Body of pancreas (tissue), 4 donors: ENCODE measurements around the gene RAPGEF5. TPM values are rescaled to one million over a fixed set of nuclear protein-coding genes. Genes with fewer than 3 reads are reported as not detected.
"Not testable (repeated sequence)": the region's sequence is repeated elsewhere in the genome, so short reads cannot be mapped to it uniquely, and the experiment has no call there.

ENCODE experiments used
- ATAC-seq: fragments of 150-250 bp; one replicate; pipeline ENCODE4 v1.9.1; 2016
- DNase-seq, 4 donors: peaks; one replicate each; pipeline ENCODE4 v3.0.0-alpha.2; 2019
- H3K27ac ChIP-seq, 4 donors: fragments of 200-600 bp; sonication (generic); 1 replicate in 3 of 4; 2 replicates in 1 of 4; pipeline versions ENCODE4 v1.5.1 to v1.6.1; 2016 to 2019; ENCODE audit warnings: mild to moderate bottlenecking in 1 of 4, mixed read lengths in 1 of 4, moderate library complexity in 1 of 4
- H3K27me3 ChIP-seq, 2 donors: fragments of 200-600 bp; sonication (generic); one replicate each; pipeline ENCODE4 v1.6.0; 2016; ENCODE audit warnings: mild to moderate bottlenecking in 1 of 2
- H3K36me3 ChIP-seq, 2 donors: fragments of 200-600 bp; sonication (generic); replicated peaks in 1 of 2; 2 replicates each; pipeline ENCODE4 v1.5.1; 2016; ENCODE audit warnings: low read depth in 2 of 2; ENCODE audit not compliant: insufficient read depth in 1 of 2
- H3K4me1 ChIP-seq: fragments of 200-600 bp; sonication (generic); one replicate; pipeline ENCODE4 v1.6.0; 2016
- H3K4me3 ChIP-seq, 2 donors: fragments of 200-600 bp; sonication (generic); 1 replicate in 1 of 2; 2 replicates in 1 of 2; pipeline ENCODE4 v1.5.1; 2016 to 2019
- H3K9me3 ChIP-seq, 3 donors: fragments of 200-600 bp; sonication (generic); 1 replicate in 2 of 3; 2 replicates in 1 of 3; pipeline ENCODE4 v1.5.1; 2016
- POLR2A ChIP-seq, 3 donors: fragments of 450-650 bp; IDR thresholded peaks; one replicate each; pipeline ENCODE4 v1.6.1; 2016; ENCODE audit warnings: antibody characterized with exemption in 3 of 3, mild to moderate bottlenecking in 2 of 3
- WGBS, 2 donors: methylation state at CpG; one replicate each; pipeline ENCODE4 v1.1.5; 2017; 5-methylcytosine and 5-hydroxymethylcytosine counted together
- intact Hi-C: fragments of 100-400 bp; cut with DNase I; formaldehyde crosslinking; loops from one replicate; pipeline ENCODE4 v1.15.1; 2023
- total RNA-seq, 2 donors: library from RNA; depleted of rRNA; stranded (reverse); fragments of >200 nt; gene quantifications; one replicate each; pipeline ENCODE4 v1.1.0, GENCODE V29; 2016
- TF ChIP-seq, protein P1 (sequence below), 7 experiments: fragments of 450-650 bp in 4 of 7; fragments of 200-600 bp in 3 of 7; sonication (generic) in 3 of 7; IDR thresholded peaks; one replicate each; pipeline ENCODE4 v1.5.1; 2016 to 2019; ENCODE audit warnings: antibody characterized with exemption in 7 of 7

The RAPGEF5 gene
- total RNA-seq, 2 donors from 2014 or later: 68.0 to 151 TPM

DNA sequence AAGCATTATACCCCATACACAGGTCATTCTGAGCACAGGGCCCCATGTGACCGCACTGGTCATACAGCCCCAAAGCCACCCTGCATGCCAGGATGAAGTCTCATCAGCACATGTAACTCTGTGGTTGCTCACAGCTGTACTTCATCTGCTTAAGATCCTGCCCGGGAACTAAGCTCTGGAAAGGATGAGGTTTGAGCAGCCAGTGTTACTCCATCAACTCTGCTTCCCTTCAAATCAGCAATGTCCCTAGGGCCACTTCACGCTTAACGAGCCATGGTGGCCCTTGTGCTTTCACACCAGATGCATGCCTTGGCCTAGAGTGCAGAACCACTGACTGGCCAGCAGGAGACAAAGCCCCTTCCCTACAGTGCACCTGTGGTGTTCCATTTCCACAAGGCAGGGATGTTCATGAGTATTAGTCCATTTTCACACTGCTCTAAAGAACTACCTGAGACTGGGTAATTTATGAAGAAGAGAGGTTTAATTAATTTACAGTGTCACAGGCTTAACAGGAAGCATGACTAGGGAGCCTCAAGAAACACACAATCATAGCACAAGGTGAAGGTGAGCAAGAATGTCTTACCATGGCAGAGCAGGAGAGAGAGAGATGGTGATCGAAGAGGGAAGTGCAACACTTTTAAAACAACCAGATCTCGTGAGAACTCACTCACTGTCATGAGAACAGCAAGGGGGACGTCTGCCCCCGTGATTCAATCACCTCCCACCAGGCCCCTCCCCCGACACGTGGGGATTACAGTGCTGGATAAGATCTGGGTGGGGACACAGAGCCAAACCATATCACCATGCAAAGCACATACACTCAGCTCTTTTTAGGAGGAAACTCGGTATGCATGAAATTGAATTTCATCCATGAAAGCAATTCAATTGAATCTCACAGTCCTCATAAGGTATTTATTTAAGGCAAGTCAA lies 262.3 kb downstream of the RAPGEF5 start:
- TF ChIP-seq, protein P1, sequence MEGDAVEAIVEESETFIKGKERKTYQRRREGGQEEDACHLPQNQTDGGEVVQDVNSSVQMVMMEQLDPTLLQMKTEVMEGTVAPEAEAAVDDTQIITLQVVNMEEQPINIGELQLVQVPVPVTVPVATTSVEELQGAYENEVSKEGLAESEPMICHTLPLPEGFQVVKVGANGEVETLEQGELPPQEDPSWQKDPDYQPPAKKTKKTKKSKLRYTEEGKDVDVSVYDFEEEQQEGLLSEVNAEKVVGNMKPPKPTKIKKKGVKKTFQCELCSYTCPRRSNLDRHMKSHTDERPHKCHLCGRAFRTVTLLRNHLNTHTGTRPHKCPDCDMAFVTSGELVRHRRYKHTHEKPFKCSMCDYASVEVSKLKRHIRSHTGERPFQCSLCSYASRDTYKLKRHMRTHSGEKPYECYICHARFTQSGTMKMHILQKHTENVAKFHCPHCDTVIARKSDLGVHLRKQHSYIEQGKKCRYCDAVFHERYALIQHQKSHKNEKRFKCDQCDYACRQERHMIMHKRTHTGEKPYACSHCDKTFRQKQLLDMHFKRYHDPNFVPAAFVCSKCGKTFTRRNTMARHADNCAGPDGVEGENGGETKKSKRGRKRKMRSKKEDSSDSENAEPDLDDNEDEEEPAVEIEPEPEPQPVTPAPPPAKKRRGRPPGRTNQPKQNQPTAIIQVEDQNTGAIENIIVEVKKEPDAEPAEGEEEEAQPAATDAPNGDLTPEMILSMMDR (IDR thresholded peaks at IDR 0.05): no peak
- intact Hi-C loops: no loop called here
- no peaks in the 10 kb centered on the region for H3K9me3 ChIP-seq
- H3K4me3 ChIP-seq: no peak overlapping the region
- DNase-seq (peak in 1 of 4 donors; percentile 27), ATAC-seq (peak; percentile 25)
- H3K27ac ChIP-seq: no peak overlapping the region
- no peaks in the 10 kb centered on the region for H3K27me3 ChIP-seq
- H3K36me3 ChIP-seq: no peaks in the 10 kb centered on the region
- WGBS, 2 donors: 64 to 65% methylated on average over 11 of the region's 11 CpGs
- H3K4me1 ChIP-seq: peaks cover 7% of the 10 kb centered on the region

DNA sequence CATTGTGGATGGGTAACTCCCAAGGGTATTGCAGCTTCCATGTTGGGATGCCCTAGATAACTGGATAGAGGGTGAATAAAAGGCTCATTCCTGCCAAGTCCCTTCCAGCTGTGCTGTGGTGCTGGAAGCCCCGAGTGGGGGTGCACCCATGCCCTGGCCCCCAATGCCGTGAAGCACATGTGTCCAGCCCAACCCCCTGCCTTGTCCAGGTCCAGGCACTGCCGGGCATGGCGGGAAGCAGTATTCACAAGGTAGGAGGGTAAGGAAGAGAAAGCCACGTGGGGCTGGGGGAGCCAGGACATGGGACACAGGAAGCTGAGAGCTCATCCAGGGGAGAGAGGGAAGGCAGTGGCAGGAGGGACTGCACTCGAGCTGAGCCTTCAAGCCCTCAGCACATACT lies 263.0 kb downstream of the RAPGEF5 start:
- no peak for TF ChIP-seq POLR2A (IDR thresholded peaks at IDR 0.05)
- TF ChIP-seq, protein P1 (IDR thresholded peaks at IDR 0.05): no peak
- no peak for DNase-seq
- WGBS, 2 donors: 61 to 63% methylated on average over 6 of the region's 6 CpGs

DNA sequence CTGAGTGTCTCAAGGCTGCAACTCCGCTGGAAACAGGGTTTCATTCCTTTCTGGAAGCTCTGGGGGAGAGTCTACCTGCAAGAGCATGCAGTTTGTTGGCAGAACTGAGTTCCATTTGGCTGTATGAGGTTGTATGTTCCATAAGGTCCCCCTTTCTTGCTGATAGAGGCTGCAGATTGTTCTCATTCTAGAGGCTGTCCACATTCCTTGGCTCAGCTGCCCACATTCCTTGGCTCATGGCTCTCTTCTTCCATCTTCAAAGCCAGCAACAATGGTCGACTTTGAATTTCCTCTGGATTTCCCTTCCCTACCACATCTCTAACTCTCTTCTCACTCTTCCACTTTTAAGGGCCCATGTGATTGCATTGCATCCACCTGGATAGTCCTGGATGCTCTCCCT lies 264.0 kb downstream of the RAPGEF5 start:
- Histone ChIP-seq H3K27me3 (no peaks in the 10 kb centered on the region), H3K4me3 (no peak overlapping the region), H3K36me3 (no peaks in the 10 kb centered on the region), H3K27ac (no peak overlapping the region), H3K4me1 (no peaks in the 10 kb centered on the region), H3K9me3 (no peaks in the 10 kb centered on the region)
- ATAC-seq: no peak
- TF ChIP-seq, protein P1 (IDR thresholded peaks at IDR 0.05): no peak
- no peak for TF ChIP-seq POLR2A (IDR thresholded peaks at IDR 0.05)
- WGBS, 2 donors: 51 to 55% methylated on average over 2 of the region's 2 CpGs
- intact Hi-C loops: no loop called here
- no peak for DNase-seq

More for the DNA sequence above, 263.0 kb downstream of the RAPGEF5 start:
- Histone ChIP-seq H3K4me3 (no peak overlapping the region), H3K27me3 (no peaks in the 10 kb centered on the region), H3K4me1 (peaks cover 5% of the 10 kb centered on the region), H3K27ac (no peak overlapping the region), H3K36me3 (no peaks in the 10 kb centered on the region), H3K9me3 (no peaks in the 10 kb centered on the region)
- ATAC-seq: no peak
- intact Hi-C loops: no loop called here

DNA sequence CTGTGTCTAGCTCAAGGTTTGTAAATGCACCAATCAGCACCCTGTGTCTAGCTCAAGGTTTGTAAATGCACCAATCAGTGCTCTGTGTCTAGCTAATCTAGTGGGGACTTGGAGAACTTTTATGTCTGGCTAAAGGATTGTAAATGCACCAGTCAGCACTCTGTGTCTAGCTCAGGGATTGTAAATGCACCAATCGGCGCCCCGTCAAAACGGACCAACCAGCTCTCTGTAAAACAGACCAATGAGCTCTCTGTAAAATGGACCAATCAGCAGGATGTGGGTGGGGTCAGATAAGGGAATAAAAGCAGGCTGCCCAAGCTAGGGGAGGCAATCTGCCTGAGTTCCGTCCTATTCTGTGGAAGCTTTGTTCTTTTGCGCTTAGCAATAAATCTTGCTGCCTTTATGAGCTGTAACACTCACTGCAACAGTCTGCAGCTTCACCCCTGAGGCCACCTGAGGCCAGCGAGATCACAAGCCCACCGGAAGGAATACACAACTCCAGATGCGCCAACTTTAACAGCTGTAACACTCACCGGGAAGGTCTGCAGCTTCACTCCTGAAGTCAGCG lies 265.9 kb downstream of the RAPGEF5 start:
- H3K36me3 ChIP-seq, H3K4me3 ChIP-seq, H3K27ac ChIP-seq, H3K9me3 ChIP-seq, H3K27me3 ChIP-seq, ATAC-seq, DNase-seq, intact Hi-C loops, H3K4me1 ChIP-seq: not testable (repeated sequence)
- WGBS, 2 donors: 92 to 93% methylated on average over 11 of the region's 11 CpGs

DNA sequence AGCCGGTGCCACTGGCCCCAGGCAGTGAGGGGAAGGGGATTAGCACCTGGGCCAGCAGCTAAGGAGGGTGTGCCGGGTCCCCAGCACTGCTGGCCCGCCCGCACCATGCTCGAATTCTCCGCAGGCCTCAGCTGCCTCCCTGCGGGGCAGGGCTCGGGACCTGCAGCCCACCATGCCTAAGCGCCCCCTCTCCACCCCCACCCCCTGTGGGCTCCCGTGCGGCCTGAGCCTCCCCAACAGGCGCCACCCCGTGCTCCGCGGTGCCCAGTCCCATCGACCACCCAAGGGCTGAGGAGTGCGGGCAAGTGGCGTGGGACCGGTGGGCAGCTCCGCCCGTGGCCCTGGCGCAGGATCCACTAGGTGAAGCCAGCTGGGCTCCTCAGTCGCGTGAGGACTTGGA lies 266.4 kb downstream of the RAPGEF5 start:
- ATAC-seq: no peak
- H3K36me3 ChIP-seq: no peaks in the 10 kb centered on the region
- H3K27ac ChIP-seq: no peak overlapping the region
- TF ChIP-seq, protein P1 (IDR thresholded peaks at IDR 0.05): no peak
- no peak for TF ChIP-seq POLR2A (IDR thresholded peaks at IDR 0.05)
- WGBS, 2 donors: 83% methylated on average over 12 of the region's 24 CpGs; no CpG with 5 or more reads in 1 of the 2 donors
- no peaks in the 10 kb centered on the region for H3K4me1 ChIP-seq
- no peak for DNase-seq
- intact Hi-C loops: no loop called here
- no peaks in the 10 kb centered on the region for H3K27me3 ChIP-seq
- H3K4me3 ChIP-seq: no peak overlapping the region
- H3K9me3 ChIP-seq: no peaks in the 10 kb centered on the region
